ENCODE data around the gene HSFY2. TPM values are rescaled to one million over a fixed set of nuclear protein-coding genes. Genes with fewer than 3 reads are reported as not detected.
"Not testable (repeated sequence)": the region's sequence is repeated elsewhere in the genome, so short reads cannot be mapped to it uniquely, and the experiment has no call there.

HSFY2 gene
- total RNA-seq = not detected
- not detected for polyA plus RNA-seq
- long read RNA-seq, donor 1 = 0 reads
- long read RNA-seq, donor 2 = 0 reads
- long read RNA-seq, donor 3 = 0 reads

- whole genome bisulfite sequencing, 3 donors = no CpG with 5 or more reads among the region's 1 CpG
- intact Hi-C loops (cut with DNase I); H3K27me3 ChIP-seq: not testable (repeated sequence)
These were observed at the start of gene HSFY2 for GRCh38 chrY:18773635-18774034. HSFY2 (minus strand) TSS chrY:18773735; CDS start chrY:18773618, 117 bp downstream.

GRCh38 chrY:18815751-18816150, 42.2 kb upstream of the HSFY2 start:
- DNase-seq; H3K27ac ChIP-seq; H3K9me3 ChIP-seq; H3K4me3 ChIP-seq; intact Hi-C loops (cut with DNase I); H3K36me3 ChIP-seq; H3K27me3 ChIP-seq; H3K4me1 ChIP-seq (ENCODE audit: insufficient read depth): not testable (repeated sequence)
- WGBS, 3 donors = no CpG with 5 or more reads among the region's 5 CpGs

More at GRCh38 chrY:18773635-18774034, at the start of gene HSFY2:
- H3K4me1 ChIP-seq (ENCODE audit: insufficient read depth); H3K4me3 ChIP-seq; H3K27ac ChIP-seq; H3K9me3 ChIP-seq; H3K36me3 ChIP-seq; DNase-seq: not testable (repeated sequence)

- H3K9me3 ChIP-seq; intact Hi-C loops (cut with DNase I); H3K27me3 ChIP-seq; H3K4me1 ChIP-seq (ENCODE audit: insufficient read depth); DNase-seq; H3K4me3 ChIP-seq; H3K36me3 ChIP-seq; H3K27ac ChIP-seq: not testable (repeated sequence)
- no CpG with 5 or more reads among the region's 2 CpGs for WGBS, 3 donors
These were observed 15.3 kb upstream of the HSFY2 start for GRCh38 chrY:18788757-18789406.

- H3K27ac ChIP-seq; H3K9me3 ChIP-seq; H3K36me3 ChIP-seq; H3K27me3 ChIP-seq; H3K4me1 ChIP-seq (ENCODE audit: insufficient read depth); DNase-seq; H3K4me3 ChIP-seq; intact Hi-C loops (cut with DNase I): not testable (repeated sequence)
- no CpG with 5 or more reads among the region's 2 CpGs for WGBS, 3 donors
These were observed 19.5 kb downstream of the HSFY2 start for GRCh38 chrY:18754077-18754476.

- DNase-seq; H3K9me3 ChIP-seq; H3K4me1 ChIP-seq (ENCODE audit: insufficient read depth); intact Hi-C loops (cut with DNase I); H3K36me3 ChIP-seq; H3K4me3 ChIP-seq; H3K27ac ChIP-seq; H3K27me3 ChIP-seq: not testable (repeated sequence)
- WGBS, 3 donors = no CpG with 5 or more reads among the region's 2 CpGs
These were observed 20.3 kb downstream of the HSFY2 start for GRCh38 chrY:18753133-18753815.

GRCh38 chrY:18723714-18724113, 49.8 kb downstream of the HSFY2 start:
- H3K9me3 ChIP-seq; intact Hi-C loops (cut with DNase I); DNase-seq; H3K36me3 ChIP-seq; H3K4me3 ChIP-seq; H3K4me1 ChIP-seq (ENCODE audit: insufficient read depth); H3K27ac ChIP-seq; H3K27me3 ChIP-seq: not testable (repeated sequence)
- no CpG with 5 or more reads among the region's 3 CpGs for WGBS, 3 donors

Small RNA genes within 50 kb of the gene (small RNA-seq; reads per million reads assigned to genes)
- not detected for gene GPM6BP2

Other genes starting within 250 kb of the HSFY2 start
- gene HSFY1, start 227.0 kb downstream of the HSFY2 start, total RNA-seq = not detected
- gene HSFY1, start 227.0 kb downstream of the HSFY2 start, polyA plus RNA-seq = not detected

Data from ovary (tissue), 10 donors.